Stimulated activated CD8-positive, alpha-beta memory T cell treated with anti-CD3 and anti-CD28 coated beads, Interleukin-2, amount 100 ng/mL, for 1 hour (primary cell): Measurements from ENCODE around the gene FOXJ1.

Experiments used
- DNase-seq, 2 donors: peaks; one replicate each; pipeline ENCODE4 v3.0.0-alpha.2; 2020; ENCODE audit warnings: low read depth in 2 of 2

Gene FOXJ1

GRCh38 chr17:76160896-76161528, 20.0 kb upstream of the FOXJ1 start:
- DNase-seq = no peak

GRCh38 chr17:76159157-76159556, 18.1 kb upstream of the FOXJ1 start:
- no peak for DNase-seq

GRCh38 chr17:76157759-76158158, 16.7 kb upstream of the FOXJ1 start:
- no peak for DNase-seq

GRCh38 chr17:76156662-76156991, 15.6 kb upstream of the FOXJ1 start:
- no peak for DNase-seq

- DNase-seq = no peak
These were observed 15.1 kb upstream of the FOXJ1 start for GRCh38 chr17:76155988-76156661.

GRCh38 chr17:76154936-76155845, 14.1 kb upstream of the FOXJ1 start:
- DNase-seq = no peak

GRCh38 chr17:76154292-76154691, 13.2 kb upstream of the FOXJ1 start:
- no peak for DNase-seq

- DNase-seq = no peak
These were observed 12.6 kb upstream of the FOXJ1 start for GRCh38 chr17:76153640-76154039.

- DNase-seq = no peak
These were observed 12.2 kb upstream of the FOXJ1 start for GRCh38 chr17:76153202-76153601.

GRCh38 chr17:76152591-76152990, 11.5 kb upstream of the FOXJ1 start:
- no peak for DNase-seq

- no peak for DNase-seq
These were observed 10.9 kb upstream of the FOXJ1 start for GRCh38 chr17:76151896-76152454.

- DNase-seq = no peak
These were observed 9.9 kb upstream of the FOXJ1 start for GRCh38 chr17:76150712-76151622.

GRCh38 chr17:76149214-76149613, 8.2 kb upstream of the FOXJ1 start:
- no peak for DNase-seq

GRCh38 chr17:76148015-76148326, 6.9 kb upstream of the FOXJ1 start:
- DNase-seq = no peak

- no peak for DNase-seq
These were observed 6.4 kb upstream of the FOXJ1 start for GRCh38 chr17:76147211-76148014.

- no peak for DNase-seq
These were observed 5.2 kb upstream of the FOXJ1 start for GRCh38 chr17:76146053-76146851.

- no peak for DNase-seq
These were observed 4.4 kb upstream of the FOXJ1 start for GRCh38 chr17:76145231-76146052.

GRCh38 chr17:76142585-76143041, 1.6 kb upstream of the FOXJ1 start:
- DNase-seq = no peak

- DNase-seq = no peak
These were observed 1.1 kb upstream of the FOXJ1 start for GRCh38 chr17:76142039-76142584.
